Measurements from ENCODE around the gene WDR41.

DNA sequence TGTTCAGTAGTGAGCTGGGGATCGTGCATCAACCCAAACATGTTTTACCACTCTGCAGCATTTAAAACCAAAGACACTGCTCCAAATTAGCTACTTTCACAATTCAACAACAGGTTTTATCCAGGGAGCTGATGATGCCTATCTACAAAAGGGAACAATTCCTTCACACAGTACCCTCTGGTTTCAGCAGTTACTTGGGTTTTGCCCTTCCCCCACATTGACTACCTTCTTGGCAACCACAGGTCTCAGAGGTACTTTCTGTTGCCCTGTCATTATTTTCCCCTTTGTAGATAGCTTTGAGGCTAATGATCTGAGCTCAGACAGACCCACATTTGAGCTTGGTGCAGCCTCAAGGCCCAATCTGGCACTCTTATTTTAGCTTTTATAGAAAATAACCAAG lies 96.1 kb downstream of the WDR41 start:
- TF ChIP-seq POLR2A (IDR thresholded peaks at IDR 0.05; ENCODE audit: low read length) (no peak), GATA1 (IDR thresholded peaks at IDR 0.05; ENCODE audit: low read depth, low read length) (no peak)

Data from erythroblast (primary cell).